Heart left ventricle (tissue), 16 donors: Measurements from ENCODE around the gene GRK5. TPM values are rescaled to one million over a fixed set of nuclear protein-coding genes. Genes with fewer than 3 reads are reported as not detected.
A peak's percentile ranks its signal among the peaks of the same experiment; 100 is the strongest.

Experiments used
- ATAC-seq, 4 donors: fragments of 200-7000 bp; cut with Tn5 transposase; one replicate each; pipeline ENCODE4 v1.9.1; 2020 to 2022; ENCODE audit warnings: moderate library complexity in 4 of 4, mild to moderate bottlenecking in 3 of 4, moderate number of reproducible peaks in 1 of 4
- DNase-seq, 5 donors: peaks; one replicate each; pipeline ENCODE4 v3.0.0-alpha.2; 2020
- H3K27ac ChIP-seq, 12 donors: fragments of 200-600 bp; sonication (generic) in 4 of 12; one replicate each; pipeline versions ENCODE4 v1.5.0 to v1.8.0; 2016 to 2022; ENCODE audit warnings: mild to moderate bottlenecking in 2 of 12
- H3K27me3 ChIP-seq, 9 donors: fragments of 200-600 bp; sonication (generic) in 2 of 9; one replicate each; pipeline versions ENCODE4 v1.5.1 to v1.8.0; 2016 to 2022; ENCODE audit warnings: mild to moderate bottlenecking in 3 of 9
- H3K36me3 ChIP-seq, 9 donors: fragments of 200-600 bp; sonication (generic) in 2 of 9; one replicate each; pipeline versions ENCODE4 v1.5.0 to v1.8.0; 2018 to 2022; ENCODE audit warnings: mild to moderate bottlenecking in 2 of 9
- H3K4me1 ChIP-seq, 12 donors: fragments of 200-600 bp; sonication (generic) in 4 of 12; one replicate each; pipeline versions ENCODE4 v1.5.0 to v1.8.0; 2016 to 2022; ENCODE audit warnings: mild to moderate bottlenecking in 3 of 12
- H3K4me3 ChIP-seq, 12 donors: fragments of 200-600 bp; sonication (generic) in 4 of 12; one replicate each; pipeline versions ENCODE4 v1.5.0 to v1.8.0; 2017 to 2022; ENCODE audit warnings: mild to moderate bottlenecking in 9 of 12, moderate library complexity in 4 of 12
- H3K9me3 ChIP-seq, 12 donors: fragments of 200-600 bp; sonication (generic) in 4 of 12; one replicate each; pipeline versions ENCODE4 v1.5.0 to v1.8.0; 2016 to 2022; ENCODE audit warnings: mild to moderate bottlenecking in 1 of 12
- POLR2A ChIP-seq, 2 donors: fragments of 450-650 bp; IDR thresholded peaks; one replicate each; pipeline ENCODE4 v1.6.1; 2017; ENCODE audit warnings: antibody characterized with exemption in 2 of 2, mild to moderate bottlenecking in 2 of 2, moderate library complexity in 2 of 2
- WGBS, 4 donors: extraction: QIAGEN DNeasy Blood & Tissue Kit in 2 of 4; methylation state at CpG; one replicate each; pipeline versions ENCODE4 v1.1.5 to v1.1.7; 2013 to 2018; 5-methylcytosine and 5-hydroxymethylcytosine counted together
- intact Hi-C, 10 donors: fragments of 100-400 bp; cut with DNase I; formaldehyde crosslinking; loops; one replicate each; pipeline versions ENCODE4 v1.11.1 to v1.14.2; 2022
- polyA plus RNA-seq, 2 donors: library from polyadenylated mRNA; stranded (reverse); fragments of 200-250 nt; gene quantifications; one replicate each; pipeline ENCODE4 v1.2.3, GENCODE V29; 2013
- total RNA-seq, 9 donors: library from RNA; depleted of rRNA in 2 of 9; stranded (reverse); fragments of >200 nt in 2 of 9; fragmentation: NEBNext Ultra II Directional in 3 of 9; extraction: Animal tissue kit (Norgen Biotek cat#: 25700) in 3 of 9; gene quantifications; one replicate each; pipeline versions ENCODE4 v1.1.0 to v1.2.4, GENCODE V29; 2016 to 2023
- TF ChIP-seq, protein P1 (sequence below), 12 donors: fragments of 200-600 bp; sonication (generic) in 4 of 12; IDR thresholded peaks; one replicate each; pipeline versions ENCODE4 v1.5.0 to v1.8.0; 2018 to 2022; ENCODE audit warnings: antibody characterized with exemption in 12 of 12, mild to moderate bottlenecking in 5 of 12
- donor health status: ischemic (EF 13 %, LVEDD 7.1; RV severe dilation, severe dysfunction).
- donor health status: healthy with polysubstance abuse.
- donor health status: DM: no; HTN: yes; CAD: no.
- donor health status: DM: no; HTN: no; CAD: no.
- donor health status: ischemic (EF 25% LVEDD 6.9; RV normal size, moderate dysfunction).
- donor health status: ischemic (EF 25% LVEDD 5.7; RV mildly dilated, moderate dysfunction).
- donor health status: healthy.
- donor health status: DM: yes; HTN: yes; CAD: no.
- donor health status: ischemic (EF 35%, LVEDD 5.7; RV mildly dilated, moderate dysfunction).
- donor health status: nonischemic (EF 11% LVEDD 7.7; RV severe dilation, severe dysfunction).
- donor health status: DM: yes; HTN: yes; CAD: no.
- donor health status: PGD.
- donor health status: ischemic (EF 29% LVEDD 5.4; RV normal size, mild dysfunction).
- donor health status: nonischemic (EF 23%, LVEDD 6.1; RV moderate dilation, normal function).

GRK5 gene
- total and polyA plus RNA-seq, 11 donors, result 13.1 to 58.0 (median 30.2) TPM

- Histone ChIP-seq H3K36me3 (peaks cover 0 to 2% (median 0%) of the 10 kb centered on the region in 9 donors), H3K4me1 (peaks cover 4 to 94% (median 78%) of the 10 kb centered on the region in 12 donors), H3K27ac (peak overlapping the region in 3 of 12 donors; percentile 5 to 46 (median 31)), H3K4me3 (no peak overlapping the region), H3K9me3 (no peaks in the 10 kb centered on the region), H3K27me3 (no peaks in the 10 kb centered on the region)
- TF ChIP-seq, protein P1, sequence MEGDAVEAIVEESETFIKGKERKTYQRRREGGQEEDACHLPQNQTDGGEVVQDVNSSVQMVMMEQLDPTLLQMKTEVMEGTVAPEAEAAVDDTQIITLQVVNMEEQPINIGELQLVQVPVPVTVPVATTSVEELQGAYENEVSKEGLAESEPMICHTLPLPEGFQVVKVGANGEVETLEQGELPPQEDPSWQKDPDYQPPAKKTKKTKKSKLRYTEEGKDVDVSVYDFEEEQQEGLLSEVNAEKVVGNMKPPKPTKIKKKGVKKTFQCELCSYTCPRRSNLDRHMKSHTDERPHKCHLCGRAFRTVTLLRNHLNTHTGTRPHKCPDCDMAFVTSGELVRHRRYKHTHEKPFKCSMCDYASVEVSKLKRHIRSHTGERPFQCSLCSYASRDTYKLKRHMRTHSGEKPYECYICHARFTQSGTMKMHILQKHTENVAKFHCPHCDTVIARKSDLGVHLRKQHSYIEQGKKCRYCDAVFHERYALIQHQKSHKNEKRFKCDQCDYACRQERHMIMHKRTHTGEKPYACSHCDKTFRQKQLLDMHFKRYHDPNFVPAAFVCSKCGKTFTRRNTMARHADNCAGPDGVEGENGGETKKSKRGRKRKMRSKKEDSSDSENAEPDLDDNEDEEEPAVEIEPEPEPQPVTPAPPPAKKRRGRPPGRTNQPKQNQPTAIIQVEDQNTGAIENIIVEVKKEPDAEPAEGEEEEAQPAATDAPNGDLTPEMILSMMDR (IDR thresholded peaks at IDR 0.05), result no peak
- no peak for TF ChIP-seq POLR2A (IDR thresholded peaks at IDR 0.05)
- no peak for DNase-seq
- 68 to 82% (median 71%) methylated on average over 4 of the region's 4 CpGs for WGBS, 4 donors
- intact Hi-C loops, result loop anchor here in 2 of 10 donors (5.0 to 10.0 kb wide), 2 partner anchors 39 to 57 kb away; no protein-coding TSS in a partner anchor
- ATAC-seq, result peak; percentile 5 to 69 (median 41)
Measured at GRCh38 chr10:119217991-119218490, 10.7 kb downstream of the GRK5 start.

GRCh38 chr10:119219871-119220270, 12.5 kb downstream of the GRK5 start:
- ATAC-seq (no peak), DNase-seq (no peak)
- peak overlapping the region in 9 of 12 donors; percentile 17 to 74 (median 69) for H3K27ac ChIP-seq
- TF ChIP-seq, protein P1 (IDR thresholded peaks at IDR 0.05), result no peak
- TF ChIP-seq POLR2A (IDR thresholded peaks at IDR 0.05), result no peak
- intact Hi-C loops, result loop anchor here in 3 of 10 donors (5.0 to 10.0 kb wide), 3 partner anchors 37 to 67 kb away; no protein-coding TSS in a partner anchor
- no peak overlapping the region for H3K4me3 ChIP-seq
- H3K36me3 ChIP-seq, result no peaks in the 10 kb centered on the region
- peaks cover 4 to 94% (median 68%) of the 10 kb centered on the region in 12 donors for H3K4me1 ChIP-seq
- 78 to 86% (median 82%) methylated on average over 5 of the region's 5 CpGs for WGBS, 4 donors
- no peaks in the 10 kb centered on the region for H3K27me3 ChIP-seq
- H3K9me3 ChIP-seq, result no peaks in the 10 kb centered on the region

DNA sequence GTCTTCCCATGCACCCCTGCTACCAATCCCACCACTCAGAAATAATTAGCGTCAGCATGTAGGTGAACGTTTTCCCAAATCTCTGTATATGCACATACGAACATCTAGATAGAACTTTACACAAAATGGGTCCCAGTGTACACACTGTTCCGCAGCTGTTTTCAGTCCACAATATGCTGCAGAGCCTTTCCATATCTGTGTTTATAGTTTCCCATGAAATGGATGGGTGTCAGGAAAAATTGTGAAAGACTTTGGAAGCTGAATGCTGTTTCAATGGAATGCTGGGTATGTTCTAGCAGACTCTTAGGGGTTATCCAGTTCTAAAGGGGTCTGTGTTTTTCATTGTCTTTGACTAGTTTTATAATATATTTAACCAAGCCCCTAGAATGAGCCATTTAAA, 13.8 kb downstream of the GRK5 start:
- WGBS, 4 donors, result 64 to 81% (median 73%) methylated on average over 4 of the region's 4 CpGs
- peak overlapping the region in 6 of 12 donors; percentile 4 to 22 (median 11) for H3K4me3 ChIP-seq

GRCh38 chr10:119221666-119222065, 14.3 kb downstream of the GRK5 start:
- intact Hi-C loops, result loop anchor here in 1 of 10 donors (5.0 kb wide), 1 partner anchor 66 kb away; no protein-coding TSS in a partner anchor
- H3K27me3 ChIP-seq, result no peaks in the 10 kb centered on the region
- peaks cover 4 to 100% (median 68%) of the 10 kb centered on the region in 12 donors for H3K4me1 ChIP-seq
- no peak for ATAC-seq
- H3K36me3 ChIP-seq, result no peaks in the 10 kb centered on the region
- H3K9me3 ChIP-seq, result no peaks in the 10 kb centered on the region
- no peak for DNase-seq
- no peak overlapping the region for H3K4me3 ChIP-seq
- TF ChIP-seq, protein P1 (IDR thresholded peaks at IDR 0.05), result no peak
- TF ChIP-seq POLR2A (IDR thresholded peaks at IDR 0.05), result no peak
- peak overlapping the region in 11 of 12 donors; percentile 56 to 77 (median 68) for H3K27ac ChIP-seq
- 86 to 96% (median 92%) methylated on average over 1 of the region's 1 CpG for WGBS, 4 donors

More for the DNA sequence above, 13.8 kb downstream of the GRK5 start:
- no peak for TF ChIP-seq POLR2A (IDR thresholded peaks at IDR 0.05)
- TF ChIP-seq, protein P1 (IDR thresholded peaks at IDR 0.05), result no peak
- intact Hi-C loops, result loop anchor here in 1 of 10 donors (5.0 kb wide), 1 partner anchor 66 kb away; no protein-coding TSS in a partner anchor
- no peaks in the 10 kb centered on the region for H3K27me3 ChIP-seq
- no peaks in the 10 kb centered on the region for H3K9me3 ChIP-seq
- peaks cover 4 to 100% (median 66%) of the 10 kb centered on the region in 12 donors for H3K4me1 ChIP-seq
- no peak for DNase-seq
- ATAC-seq, result peak; percentile 7 to 38 (median 26)
- H3K36me3 ChIP-seq, result no peaks in the 10 kb centered on the region
- peak overlapping the region; percentile 30 to 77 (median 68) for H3K27ac ChIP-seq
